Right cardiac atrium (tissue), 5 donors: Measurements from ENCODE around the gene CACNG7. TPM values are rescaled to one million over a fixed set of nuclear protein-coding genes. Genes with fewer than 3 reads are reported as not detected.

Experiments
- ATAC-seq, 2 donors: fragments of 200-7000 bp; cut with Tn5 transposase; one replicate each; pipeline versions ENCODE4 v1.8.0 to v1.9.1; 2020; ENCODE audit warnings: moderate library complexity in 2 of 2, mild to moderate bottlenecking in 1 of 2
- DNase-seq, 3 donors: peaks; one replicate each; pipeline ENCODE4 v3.0.0-alpha.2; 2020
- H3K27ac ChIP-seq: one replicate; pipeline ENCODE4 v1.5.1; 2013; ENCODE audit warnings: mild to moderate bottlenecking, low read length, control low read depth, moderate library complexity
- H3K27me3 ChIP-seq: one replicate; pipeline ENCODE4 v1.6.1; 2013; ENCODE audit not compliant: control insufficient read depth, insufficient read depth
- H3K4me1 ChIP-seq: one replicate; pipeline ENCODE4 v1.6.1; 2013; ENCODE audit warnings: low read length; ENCODE audit not compliant: control insufficient read depth, insufficient read depth
- H3K4me3 ChIP-seq: one replicate; pipeline ENCODE4 v1.5.1; 2013; ENCODE audit warnings: low read length, control low read depth
- H3K9me3 ChIP-seq: one replicate; pipeline ENCODE4 v1.6.1; 2013; ENCODE audit warnings: low read length; ENCODE audit not compliant: control insufficient read depth
- WGBS: extraction: QIAGEN DNeasy Blood & Tissue Kit; methylation state at CpG from one replicate; pipeline ENCODE4 v1.1.7; 2013; 5-methylcytosine and 5-hydroxymethylcytosine counted together
- intact Hi-C, 4 donors: fragments of 100-400 bp; cut with DNase I; formaldehyde crosslinking; loops; one replicate each; pipeline versions ENCODE4 v1.11.0 to v1.14.0; 2022 to 2023
- polyA plus RNA-seq: library from polyadenylated mRNA; stranded (reverse); fragments of 200-250 nt; gene quantifications from one replicate; pipeline ENCODE4 v1.2.3, GENCODE V29; 2013
- total RNA-seq, 4 donors: library from RNA; stranded (reverse); fragmentation: NEBNext Ultra II Directional; extraction: Animal tissue kit (Norgen Biotek cat#: 25700); gene quantifications; one replicate each; pipeline ENCODE4 v1.2.1, GENCODE V29; 2021
- donor health status: healthy with polysubstance abuse.
- donor health status: DM: no; HTN: yes; CAD: no.
- donor health status: DM: no; HTN: no; CAD: no.
- donor health status: DM: no; HTN: yes; CAD: no; lungs with severe emphysema.
- donor health status: DM: yes; HTN: yes; CAD: no.

CACNG7 gene
- total and polyA plus RNA-seq, 5 donors: 0.05 TPM; not detected in 4

DNA sequence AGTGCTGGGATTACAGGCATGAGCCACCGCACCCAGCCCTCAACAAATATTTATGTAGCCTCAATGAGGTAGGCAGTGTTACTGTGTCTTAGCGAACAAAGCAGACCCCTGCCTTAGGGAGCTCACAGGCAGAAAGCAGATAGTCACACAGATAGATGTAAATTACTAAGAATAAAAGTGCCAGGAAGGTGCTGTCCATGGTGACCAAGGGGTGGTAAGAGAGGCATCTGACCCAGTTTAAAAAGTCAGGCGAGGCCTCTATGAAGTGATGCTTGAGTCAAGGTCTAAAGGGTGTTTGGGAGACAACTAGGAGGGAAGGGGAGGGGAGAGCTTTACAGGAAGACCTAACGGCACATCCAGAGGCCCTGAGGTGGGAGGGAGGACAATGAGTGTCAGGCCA lies 12.4 kb upstream of the CACNG7 start:
- intact Hi-C loops: no loop called here
- ATAC-seq (no peak), DNase-seq (peak in 1 of 3 donors; percentile 16)
- Histone ChIP-seq H3K4me3 (no peak overlapping the region), H3K27me3 (no peaks in the 10 kb centered on the region), H3K27ac (no peak overlapping the region), H3K9me3 (no peaks in the 10 kb centered on the region), H3K4me1 (no peaks in the 10 kb centered on the region)
- 55% methylated on average over 4 of the region's 4 CpGs for WGBS

GRCh38 chr19:53897459-53897858 lies 11.6 kb upstream of the CACNG7 start:
- no peak for DNase-seq
- H3K4me1 ChIP-seq: no peaks in the 10 kb centered on the region
- intact Hi-C loops: no loop called here
- ATAC-seq: no peak
- no peak overlapping the region for H3K27ac ChIP-seq
- 50% methylated on average over 4 of the region's 4 CpGs for WGBS
- H3K27me3 ChIP-seq: no peaks in the 10 kb centered on the region
- no peak overlapping the region for H3K4me3 ChIP-seq
- no peaks in the 10 kb centered on the region for H3K9me3 ChIP-seq

GRCh38 chr19:53898166-53898565 lies 10.9 kb upstream of the CACNG7 start:
- no peaks in the 10 kb centered on the region for H3K27me3 ChIP-seq
- whole genome bisulfite sequencing: 9% methylated on average over 16 of the region's 16 CpGs
- intact Hi-C loops: no loop called here
- ATAC-seq (peak in 1 of 2 donors; percentile 16), DNase-seq (no peak)
- H3K27ac ChIP-seq: no peak overlapping the region
- no peaks in the 10 kb centered on the region for H3K4me1 ChIP-seq
- H3K4me3 ChIP-seq: no peak overlapping the region
- H3K9me3 ChIP-seq: no peaks in the 10 kb centered on the region

DNA sequence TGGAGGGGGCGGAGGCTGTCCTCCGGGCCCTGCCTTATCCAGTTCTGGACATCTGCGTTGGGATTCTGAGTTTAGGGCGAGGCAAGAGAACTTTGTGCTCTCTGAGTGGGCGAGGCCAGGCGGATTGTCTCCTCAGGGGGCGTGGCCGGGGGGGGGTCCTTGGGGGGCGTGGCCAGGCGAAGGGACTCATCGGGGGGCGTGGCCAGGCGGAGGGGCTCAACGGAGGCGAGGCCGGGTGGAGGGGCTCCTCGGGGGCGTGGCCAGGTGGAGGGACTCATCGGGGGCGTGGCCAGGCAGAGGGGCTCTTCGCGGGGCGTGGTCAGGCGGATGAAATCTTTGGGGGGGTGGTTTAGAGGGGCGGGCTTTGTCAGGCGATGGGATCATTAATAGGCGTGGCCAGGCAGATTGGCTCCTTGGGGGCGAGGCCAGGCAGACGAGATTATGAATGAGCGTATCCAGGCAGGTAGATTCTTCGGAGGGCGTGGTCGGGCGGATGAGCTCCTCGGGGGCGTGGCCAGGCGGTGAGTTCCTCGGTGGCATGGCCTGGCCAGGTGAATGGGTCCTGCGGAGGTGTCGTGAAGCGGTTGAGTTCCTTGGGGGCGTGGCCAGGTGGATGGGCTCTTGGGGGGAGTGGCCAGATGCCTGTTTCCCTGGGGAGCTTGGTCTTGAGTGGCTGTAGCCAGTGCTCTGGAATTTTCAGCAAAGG lies 10.3 kb upstream of the CACNG7 start:
- H3K27ac ChIP-seq: no peak overlapping the region
- 4% methylated on average over 42 of the region's 42 CpGs for WGBS
- H3K27me3 ChIP-seq: no peaks in the 10 kb centered on the region
- H3K9me3 ChIP-seq: no peaks in the 10 kb centered on the region
- no peaks in the 10 kb centered on the region for H3K4me1 ChIP-seq
- intact Hi-C loops: no loop called here
- no peak for ATAC-seq
- no peak overlapping the region for H3K4me3 ChIP-seq
- no peak for DNase-seq

DNA sequence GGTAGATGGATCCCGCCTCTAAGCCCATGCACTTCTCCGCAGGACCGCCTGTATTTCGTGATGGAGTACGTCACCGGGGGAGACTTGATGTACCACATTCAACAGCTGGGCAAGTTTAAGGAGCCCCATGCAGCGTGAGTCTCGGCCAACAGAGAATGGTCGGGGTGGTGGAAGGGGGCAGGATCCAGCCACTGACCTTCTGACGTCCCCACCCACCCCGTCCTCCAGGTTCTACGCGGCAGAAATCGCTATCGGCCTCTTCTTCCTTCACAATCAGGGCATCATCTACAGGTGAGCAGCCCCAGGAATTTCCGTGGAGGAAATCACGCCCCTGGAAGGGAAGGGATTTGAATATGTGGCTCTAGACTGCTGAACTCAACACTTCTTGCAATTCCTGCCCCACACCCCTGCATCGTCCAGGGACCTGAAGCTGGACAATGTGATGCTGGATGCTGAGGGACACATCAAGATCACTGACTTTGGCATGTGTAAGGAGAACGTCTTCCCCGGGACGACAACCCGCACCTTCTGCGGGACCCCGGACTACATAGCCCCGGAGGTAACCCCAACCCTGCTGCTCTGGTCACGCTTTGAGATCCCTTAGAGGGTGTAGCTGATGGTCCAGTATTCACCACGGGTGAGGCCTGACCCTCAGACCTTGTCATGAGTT lies 8.8 kb upstream of the CACNG7 start:
- Histone ChIP-seq H3K27ac (no peak overlapping the region), H3K4me3 (no peak overlapping the region), H3K9me3 (no peaks in the 10 kb centered on the region), H3K27me3 (no peaks in the 10 kb centered on the region), H3K4me1 (no peaks in the 10 kb centered on the region)
- intact Hi-C loops: loop anchor here in 2 of 4 donors (10.0 kb wide), 1 partner anchor 124 kb away; no protein-coding TSS in a partner anchor
- WGBS: 90% methylated on average over 27 of the region's 27 CpGs
- ATAC-seq (no peak), DNase-seq (no peak)

DNA sequence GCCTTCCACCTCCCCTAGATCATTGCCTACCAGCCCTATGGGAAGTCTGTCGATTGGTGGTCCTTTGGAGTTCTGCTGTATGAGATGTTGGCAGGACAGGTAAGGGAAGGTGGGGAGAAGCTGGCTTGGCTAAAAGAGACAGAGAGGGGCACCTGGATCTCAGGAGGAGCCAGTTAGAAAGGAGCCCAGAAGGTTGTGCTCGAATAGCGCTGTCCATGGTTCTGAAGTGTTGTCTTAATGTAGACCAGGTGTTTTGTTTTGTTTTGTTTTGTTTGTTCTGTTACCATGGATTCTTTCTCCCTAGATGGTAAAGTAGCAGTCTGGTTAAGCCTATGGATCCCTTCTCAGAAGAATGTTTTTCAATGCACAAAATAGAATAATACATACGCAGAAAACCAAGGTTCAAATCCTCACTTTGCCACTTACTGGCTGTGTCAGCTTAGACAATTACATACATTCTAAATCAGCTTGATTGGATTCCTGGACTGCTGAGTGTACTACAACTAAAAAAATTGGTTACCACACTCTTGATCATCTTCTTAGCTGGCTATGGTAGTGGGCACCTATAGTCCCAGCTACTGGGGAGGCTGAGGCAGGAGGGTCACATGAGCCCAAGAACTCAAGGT lies 5.9 kb upstream of the CACNG7 start:
- Histone ChIP-seq H3K4me3 (no peak overlapping the region), H3K27me3 (no peaks in the 10 kb centered on the region), H3K4me1 (no peaks in the 10 kb centered on the region), H3K9me3 (no peaks in the 10 kb centered on the region), H3K27ac (no peak overlapping the region)
- DNase-seq: no peak
- WGBS: 47% methylated on average over 4 of the region's 4 CpGs
- intact Hi-C loops: loop anchor here in 2 of 4 donors (10.0 kb wide), 1 partner anchor 122 kb away; no protein-coding TSS in a partner anchor
- no peak for ATAC-seq

DNA sequence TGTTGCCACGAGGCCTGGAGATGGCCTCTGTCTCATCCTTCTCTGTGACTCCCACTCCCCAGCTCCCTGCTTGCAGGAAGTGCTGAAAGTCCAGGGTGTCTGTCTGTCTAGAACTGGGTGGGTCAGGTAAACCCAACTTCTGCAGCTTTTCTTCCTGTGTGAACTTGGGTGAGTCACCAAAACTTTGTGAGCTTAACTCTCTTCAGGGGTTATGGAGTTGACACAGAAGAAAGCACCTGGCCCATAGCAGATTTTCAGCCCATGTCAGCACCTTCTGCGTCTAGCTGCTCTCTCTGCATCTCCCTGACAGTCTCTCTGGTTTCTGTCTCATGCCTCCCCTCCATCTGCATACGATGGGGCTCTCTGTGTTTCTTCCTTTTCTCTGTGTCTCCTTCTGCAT lies 4.2 kb upstream of the CACNG7 start:
- DNase-seq (no peak), ATAC-seq (no peak)
- Histone ChIP-seq H3K27me3 (no peaks in the 10 kb centered on the region), H3K4me1 (no peaks in the 10 kb centered on the region), H3K9me3 (no peaks in the 10 kb centered on the region), H3K27ac (no peak overlapping the region), H3K4me3 (no peak overlapping the region)
- intact Hi-C loops: loop anchor here in 2 of 4 donors (10.0 kb wide), 1 partner anchor 120 kb away; no protein-coding TSS in a partner anchor
- WGBS: 24% methylated on average over 3 of the region's 3 CpGs

DNA sequence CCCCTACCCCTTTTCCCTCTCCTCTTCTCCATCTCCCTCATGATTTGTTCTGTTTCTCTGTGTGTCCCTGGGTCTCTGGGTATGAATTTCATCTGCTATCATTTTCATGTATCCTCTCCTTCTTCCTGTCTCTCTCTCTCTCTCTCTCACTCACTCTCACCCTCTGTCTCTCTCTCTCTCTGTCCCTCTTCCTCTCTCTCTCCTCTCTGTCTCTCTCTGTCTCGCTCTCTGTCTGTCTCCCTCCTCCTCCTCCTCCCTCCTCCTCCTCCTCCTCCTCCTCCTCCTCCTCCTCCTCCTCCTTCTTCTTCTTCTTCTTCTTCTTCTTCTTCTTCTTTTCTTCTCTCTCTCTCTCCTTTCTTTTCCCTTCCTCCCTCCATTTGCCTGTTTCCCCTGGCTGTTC lies 3.3 kb upstream of the CACNG7 start:
- no peaks in the 10 kb centered on the region for H3K27me3 ChIP-seq
- no peaks in the 10 kb centered on the region for H3K9me3 ChIP-seq
- intact Hi-C loops: loop anchor here in 3 of 4 donors (2.0 to 10.0 kb wide), 2 partner anchors 117 to 119 kb away; no protein-coding TSS in a partner anchor
- DNase-seq (no peak), ATAC-seq (no peak)
- no peaks in the 10 kb centered on the region for H3K4me1 ChIP-seq
- H3K4me3 ChIP-seq: no peak overlapping the region
- 54% methylated on average over 1 of the region's 1 CpG for WGBS
- H3K27ac ChIP-seq: no peak overlapping the region

DNA sequence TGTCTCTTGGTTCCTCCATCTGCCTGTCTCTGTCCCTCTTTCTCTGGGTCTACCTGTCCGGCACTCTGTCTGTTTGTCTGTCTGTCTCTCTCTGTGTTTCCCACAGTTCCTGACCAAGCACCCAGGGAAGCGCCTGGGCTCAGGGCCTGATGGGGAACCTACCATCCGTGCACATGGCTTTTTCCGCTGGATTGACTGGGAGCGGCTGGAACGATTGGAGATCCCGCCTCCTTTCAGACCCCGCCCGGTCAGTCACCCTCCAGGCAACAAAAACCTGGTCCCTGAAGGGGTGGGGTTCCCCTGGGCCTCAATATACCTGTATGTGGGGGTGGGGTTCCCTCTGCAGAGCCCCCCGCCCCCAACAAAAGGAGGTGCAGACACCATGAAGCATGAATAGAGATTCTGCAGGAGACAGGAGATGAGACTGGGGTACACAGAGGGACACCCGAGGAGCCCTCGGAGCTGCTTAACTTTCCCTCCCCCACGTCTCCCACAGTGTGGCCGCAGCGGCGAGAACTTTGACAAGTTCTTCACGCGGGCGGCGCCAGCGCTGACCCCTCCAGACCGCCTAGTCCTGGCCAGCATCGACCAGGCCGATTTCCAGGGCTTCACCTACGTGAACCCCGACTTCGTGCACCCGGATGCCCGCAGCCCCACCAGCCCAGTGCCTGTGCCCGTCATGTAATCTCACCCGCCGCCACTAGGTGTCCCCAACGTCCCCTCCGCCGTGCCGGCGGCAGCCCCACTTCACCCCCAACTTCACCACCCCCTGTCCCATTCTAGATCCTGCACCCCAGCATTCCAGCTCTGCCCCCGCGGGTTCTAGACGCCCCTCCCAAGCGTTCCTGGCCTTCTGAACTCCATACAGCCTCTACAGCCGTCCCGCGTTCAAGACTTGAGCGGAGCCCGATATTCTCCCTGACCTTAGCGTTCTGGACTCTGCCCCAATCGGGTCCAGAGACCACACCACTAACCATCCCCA lies 2.6 kb upstream of the CACNG7 start:
- peak in 1 of 2 donors; percentile 64 for ATAC-seq
- no peak overlapping the region for H3K4me3 ChIP-seq

GRCh38 chr19:53907193-53907581 lies 1.9 kb upstream of the CACNG7 start:
- Histone ChIP-seq H3K27ac (no peak overlapping the region), H3K27me3 (no peaks in the 10 kb centered on the region), H3K9me3 (no peaks in the 10 kb centered on the region), H3K4me3 (no peak overlapping the region), H3K4me1 (no peaks in the 10 kb centered on the region)
- ATAC-seq (no peak), DNase-seq (peak in 1 of 3 donors; percentile 30)
- 29% methylated on average over 14 of the region's 14 CpGs for WGBS
- intact Hi-C loops: loop anchor here in 3 of 4 donors (2.0 to 10.0 kb wide), 2 partner anchors 116 to 118 kb away; no protein-coding TSS in a partner anchor

More for the DNA sequence above, 2.6 kb upstream of the CACNG7 start:
- intact Hi-C loops: loop anchor here in 3 of 4 donors (2.0 to 10.0 kb wide), 2 partner anchors 116 to 118 kb away; no protein-coding TSS in a partner anchor
- WGBS: 12% methylated on average over 48 of the region's 48 CpGs
- no peaks in the 10 kb centered on the region for H3K4me1 ChIP-seq
- H3K27ac ChIP-seq: no peak overlapping the region
- H3K9me3 ChIP-seq: no peaks in the 10 kb centered on the region
- peak in 2 of 3 donors; percentile 68 to 83 for DNase-seq
- no peaks in the 10 kb centered on the region for H3K27me3 ChIP-seq
